Measurements from ENCODE around the gene ZNF467.

DNA sequence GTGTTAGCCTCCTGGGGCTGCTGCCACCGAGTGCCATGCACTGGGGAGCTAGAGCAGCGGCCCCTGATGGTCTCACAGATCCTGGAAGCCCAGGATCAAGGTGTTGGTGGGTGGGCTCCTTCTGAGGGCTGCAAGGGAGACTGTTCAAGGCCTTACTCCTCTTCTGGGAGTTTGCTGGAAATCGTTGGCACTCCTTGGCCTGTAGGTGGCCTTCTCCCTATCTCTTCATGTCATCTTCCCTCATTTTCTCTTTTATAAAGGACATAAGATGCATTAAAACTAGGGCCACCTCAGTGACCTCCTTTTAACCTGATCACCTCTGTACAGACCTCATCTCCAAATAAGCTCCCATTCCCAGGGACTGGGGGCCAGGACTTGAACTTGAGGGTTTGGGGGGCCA is 37.8 kb upstream of the ZNF467 start:
- TF ChIP-seq SNAI2 (CRISPR knock-in tag; IDR thresholded peaks at IDR 0.05): no peak
- no peak for TF ChIP-seq OSR1 (CRISPR knock-in tag; IDR thresholded peaks at IDR 0.05)
- TF ChIP-seq, protein P1, sequence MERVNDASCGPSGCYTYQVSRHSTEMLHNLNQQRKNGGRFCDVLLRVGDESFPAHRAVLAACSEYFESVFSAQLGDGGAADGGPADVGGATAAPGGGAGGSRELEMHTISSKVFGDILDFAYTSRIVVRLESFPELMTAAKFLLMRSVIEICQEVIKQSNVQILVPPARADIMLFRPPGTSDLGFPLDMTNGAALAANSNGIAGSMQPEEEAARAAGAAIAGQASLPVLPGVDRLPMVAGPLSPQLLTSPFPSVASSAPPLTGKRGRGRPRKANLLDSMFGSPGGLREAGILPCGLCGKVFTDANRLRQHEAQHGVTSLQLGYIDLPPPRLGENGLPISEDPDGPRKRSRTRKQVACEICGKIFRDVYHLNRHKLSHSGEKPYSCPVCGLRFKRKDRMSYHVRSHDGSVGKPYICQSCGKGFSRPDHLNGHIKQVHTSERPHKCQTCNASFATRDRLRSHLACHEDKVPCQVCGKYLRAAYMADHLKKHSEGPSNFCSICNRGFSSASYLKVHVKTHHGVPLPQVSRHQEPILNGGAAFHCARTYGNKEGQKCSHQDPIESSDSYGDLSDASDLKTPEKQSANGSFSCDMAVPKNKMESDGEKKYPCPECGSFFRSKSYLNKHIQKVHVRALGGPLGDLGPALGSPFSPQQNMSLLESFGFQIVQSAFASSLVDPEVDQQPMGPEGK (CRISPR knock-in tag; IDR thresholded peaks at IDR 0.05; ENCODE audit: borderline replicate concordance): no peak
- TF ChIP-seq ZC3H10 (CRISPR knock-in tag; IDR thresholded peaks at IDR 0.05): no peak

All from SK-N-SH treated with all-trans-retinoic acid at 6 μM for 48 hours (cell line).